ENCODE results near the gene ZP3.
"Not testable (repeated sequence)": the region's sequence is repeated elsewhere in the genome, so short reads cannot be mapped to it uniquely, and the experiment has no call there.

The ZP3 gene

GRCh38 chr7:76407718-76408117 is 17.0 kb upstream of the ZP3 start:
- no peak for DNase-seq

GRCh38 chr7:76408121-76408560 is 16.6 kb upstream of the ZP3 start:
- DNase-seq: no peak

- DNase-seq: no peak
Observed at GRCh38 chr7:76409537-76409936, 15.2 kb upstream of the ZP3 start, which contains the start of gene SSC4D. Gene SSC4D, minus strand, starts transcription at chr7:76409697. Its CDS starts 5,258 bp downstream, at chr7:76404439.

GRCh38 chr7:76411626-76412025 is 13.1 kb upstream of the ZP3 start:
- no peak for DNase-seq

- no peak for DNase-seq
Observed at GRCh38 chr7:76412249-76412648, 12.5 kb upstream of the ZP3 start.

GRCh38 chr7:76417654-76418310 is 7.0 kb upstream of the ZP3 start:
- DNase-seq: not testable (repeated sequence)

GRCh38 chr7:76421097-76421496 is 3.7 kb upstream of the ZP3 start:
- not testable (repeated sequence) for DNase-seq

- DNase-seq: no peak
Observed at GRCh38 chr7:76423666-76424412, 911 bp upstream of the ZP3 start.

- no peak for DNase-seq
Observed at GRCh38 chr7:76425156-76425555, 406 bp downstream of the ZP3 start.

GRCh38 chr7:76425558-76425957 is 808 bp downstream of the ZP3 start:
- not testable (repeated sequence) for DNase-seq

GRCh38 chr7:76426246-76426645 is 1.5 kb downstream of the ZP3 start:
- DNase-seq: no peak

- no peak for DNase-seq
Observed at GRCh38 chr7:76427635-76428034, 2.9 kb downstream of the ZP3 start.

GRCh38 chr7:76428149-76428823 is 3.5 kb downstream of the ZP3 start:
- DNase-seq: no peak

- DNase-seq: no peak
Observed at GRCh38 chr7:76428868-76429805, 4.4 kb downstream of the ZP3 start.

GRCh38 chr7:76430211-76430610 is 5.5 kb downstream of the ZP3 start:
- DNase-seq: no peak

- no peak for DNase-seq
Observed at GRCh38 chr7:76430836-76431235, 6.1 kb downstream of the ZP3 start.

GRCh38 chr7:76437873-76438272 is 13.1 kb downstream of the ZP3 start:
- peak; percentile 83 for DNase-seq

- DNase-seq: not testable (repeated sequence)
Observed at GRCh38 chr7:76439120-76439888, 14.6 kb downstream of the ZP3 start.

- DNase-seq: not testable (repeated sequence)
Observed at GRCh38 chr7:76440404-76440803, 15.7 kb downstream of the ZP3 start.

- DNase-seq: not testable (repeated sequence)
Observed at GRCh38 chr7:76441792-76442191, 17.0 kb downstream of the ZP3 start.

GRCh38 chr7:76442664-76443446 is 18.1 kb downstream of the ZP3 start:
- not testable (repeated sequence) for DNase-seq
